MCF 10A (cell line): ENCODE data around the gene TEX55. TPM values are rescaled to one million over a fixed set of nuclear protein-coding genes. Genes with fewer than 3 reads are reported as not detected.
"Not testable (repeated sequence)": the region's sequence is repeated elsewhere in the genome, so short reads cannot be mapped to it uniquely, and the experiment has no call there.

ENCODE experiments used
- BruUV-seq: library from RNA; stranded (reverse); fragments of 400-500 nt; replicated peaks from 2 replicates; lab custom pipeline; 2021; lab: Mats Ljungman, UMichigan
- CTCF ChIA-PET: fragments of 300-600 bp; sonication (Branson Sonifier 250); formaldehyde crosslinking; extraction: SDS; loops from one replicate; lab custom pipeline; 2021; ENCODE audit warnings: antibody characterized with exemption, inconsistent platforms; lab: Yijun Ruan, JAX
- POLR2A ChIA-PET: fragments of 300-600, 350-650 bp; sonication (Branson Sonifier 250); formaldehyde crosslinking; extraction: SDS; loops from one replicate; lab custom pipeline; 2020; ENCODE audit warnings: antibody characterized with exemption, inconsistent platforms; lab: Yijun Ruan, JAX
- DNase-seq: peaks from one replicate; pipeline ENCODE4 v3.0.0-alpha.2; 2018; ENCODE audit not compliant: unreplicated experiment
- H3K27ac Mint-ChIP-seq: one replicate; pipeline ENCODE4 v1.8.0; 2022; ENCODE audit warnings: mild to moderate bottlenecking, low read depth, mixed read lengths; ENCODE audit not compliant: unreplicated experiment
- H3K27me3 Mint-ChIP-seq: one replicate; pipeline ENCODE4 v1.8.0; 2022; ENCODE audit warnings: mixed read lengths; ENCODE audit not compliant: insufficient read depth, unreplicated experiment
- H3K36me3 Mint-ChIP-seq: one replicate; pipeline ENCODE4 v1.8.0; 2022; ENCODE audit warnings: mild to moderate bottlenecking, moderate library complexity, mixed read lengths; ENCODE audit not compliant: insufficient read depth, unreplicated experiment
- H3K4me1 Mint-ChIP-seq: one replicate; pipeline ENCODE4 v1.8.0; 2022; ENCODE audit warnings: mixed read lengths; ENCODE audit not compliant: insufficient read depth, unreplicated experiment
- H3K4me3 Mint-ChIP-seq: one replicate; pipeline ENCODE4 v1.8.0; 2022; ENCODE audit warnings: mild to moderate bottlenecking, moderate library complexity, mixed read lengths; ENCODE audit not compliant: unreplicated experiment
- H3K9me3 Mint-ChIP-seq: one replicate; pipeline ENCODE4 v1.8.0; 2022; ENCODE audit warnings: mixed read lengths; ENCODE audit not compliant: unreplicated experiment
- CTCF ChIP-seq: fragments of 200-600 bp; IDR thresholded peaks from one replicate; pipeline ENCODE4 v1.8.0; 2022; ENCODE audit warnings: antibody characterized with exemption, mild to moderate bottlenecking; ENCODE audit not compliant: unreplicated experiment
- intact Hi-C: fragments of 100-400 bp; cut with micrococcal nuclease; formaldehyde crosslinking; loops from 2 replicates; pipeline ENCODE4 v1.14.1; 2022
- total RNA-seq: library from RNA; stranded (reverse); gene quantifications from 2 replicates; pipeline ENCODE4 v1.2.3, GENCODE V29; 2022

TEX55 gene
- total RNA-seq, 1 experiment from 2014 or later, result not detected

GRCh38 chr3:119122350-119122749 is 23.6 kb upstream of the TEX55 start:
- ChIA-PET CTCF (interaction anchor here (0.7 to 4.0 kb wide), 5 partner anchors 22 to 240 kb away, joined by 3 to 17 read pairs (median 5); partner anchors contain the start of gene ARHGAP31), POLR2A (no interaction called here)
- H3K27me3 Mint-ChIP-seq, result no peaks in the 10 kb centered on the region
- BruUV-seq, result no TSS peak
- H3K4me3 Mint-ChIP-seq, result no peak overlapping the region
- TF ChIP-seq CTCF, result no peak
- intact Hi-C loops, result no loop called here
- H3K9me3 Mint-ChIP-seq, result peaks cover 2% of the 10 kb centered on the region
- H3K36me3 Mint-ChIP-seq, result no peaks in the 10 kb centered on the region
- no peak for DNase-seq
- no peak overlapping the region for H3K27ac Mint-ChIP-seq
- no peaks in the 10 kb centered on the region for H3K4me1 Mint-ChIP-seq

DNA sequence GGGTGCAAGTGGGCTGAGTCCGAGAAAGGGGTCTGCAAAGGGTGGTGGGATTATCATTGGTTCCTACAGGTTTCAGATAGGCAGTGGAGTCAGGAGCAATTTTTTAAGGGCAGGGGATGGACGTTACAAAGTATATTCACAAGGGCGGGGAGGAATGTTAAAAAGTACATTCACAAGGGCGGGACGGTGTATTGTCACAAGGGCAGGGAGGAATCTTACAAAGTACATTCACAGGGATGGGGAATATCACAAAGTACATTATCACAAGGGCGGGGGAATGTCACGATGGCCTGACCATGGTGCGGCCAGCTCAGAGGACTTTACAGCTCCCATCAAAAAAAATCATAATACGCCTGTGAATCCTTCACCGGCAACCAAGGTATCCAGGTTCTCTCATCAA is 20.6 kb upstream of the TEX55 start:
- no peak for TF ChIP-seq CTCF
- H3K4me3 Mint-ChIP-seq, result no peak overlapping the region
- no peaks in the 10 kb centered on the region for H3K9me3 Mint-ChIP-seq
- no peak for DNase-seq
- BruUV-seq, result no TSS peak
- POLR2A ChIA-PET, result no interaction called here
- no peaks in the 10 kb centered on the region for H3K36me3 Mint-ChIP-seq
- H3K27ac Mint-ChIP-seq, result no peak overlapping the region
- intact Hi-C loops, result no loop called here
- no peaks in the 10 kb centered on the region for H3K4me1 Mint-ChIP-seq
- H3K27me3 Mint-ChIP-seq, result no peaks in the 10 kb centered on the region
- CTCF ChIA-PET, result interaction anchor here (0.6 to 4.0 kb wide), 3 partner anchors 116 to 249 kb away, joined by 3 to 17 read pairs (median 3); partner anchors contain the start of gene B4GALT4

DNA sequence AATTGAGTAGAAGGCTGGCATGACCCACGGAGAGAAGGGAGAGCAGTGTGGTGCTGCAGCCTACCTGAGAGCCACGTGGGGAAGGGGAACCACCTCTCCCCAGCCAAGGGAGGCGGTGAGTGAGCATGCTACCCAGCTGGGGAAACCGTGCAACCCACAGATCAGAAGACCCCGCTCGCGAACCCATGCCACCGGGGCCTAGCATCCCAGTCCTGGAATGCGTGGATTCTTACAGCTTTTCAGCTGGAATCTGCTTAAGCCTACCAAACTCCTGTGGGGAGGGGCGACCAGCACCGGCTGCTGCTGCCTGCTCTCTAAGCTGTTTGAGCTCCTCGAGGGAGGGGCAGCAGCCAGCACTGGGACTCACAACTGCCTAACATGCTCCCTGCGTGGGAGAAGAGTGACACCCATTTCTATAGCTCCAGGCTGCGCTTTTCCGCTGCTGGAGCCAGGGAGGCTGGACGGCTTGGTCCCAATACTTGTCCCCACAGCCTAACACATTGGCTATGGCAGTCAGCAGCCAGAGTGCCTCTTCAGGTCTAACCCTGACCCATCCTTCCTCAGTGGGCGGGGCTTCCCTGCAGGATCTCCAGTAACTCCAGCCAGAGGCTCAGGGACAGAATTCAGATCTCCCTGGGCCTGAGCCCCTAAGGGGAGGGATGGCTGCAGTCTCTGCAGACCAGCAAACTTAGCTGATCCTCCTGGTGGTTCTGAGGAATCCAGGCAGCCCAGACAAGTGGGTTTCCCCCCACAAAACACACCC is 20.0 kb upstream of the TEX55 start:
- H3K4me3 Mint-ChIP-seq, result no peak overlapping the region
- H3K9me3 Mint-ChIP-seq, result no peaks in the 10 kb centered on the region
- intact Hi-C loops, result no loop called here
- no TSS peak for BruUV-seq
- no peak for DNase-seq
- no peak for TF ChIP-seq CTCF
- POLR2A ChIA-PET, result no interaction called here
- no peaks in the 10 kb centered on the region for H3K36me3 Mint-ChIP-seq
- no peaks in the 10 kb centered on the region for H3K4me1 Mint-ChIP-seq
- CTCF ChIA-PET, result interaction anchor here (0.5 to 4.0 kb wide), 4 partner anchors 115 to 522 kb away, joined by 3 to 17 read pairs (median 4); no protein-coding TSS in a partner anchor
- H3K27me3 Mint-ChIP-seq, result no peaks in the 10 kb centered on the region
- H3K27ac Mint-ChIP-seq, result no peak overlapping the region

DNA sequence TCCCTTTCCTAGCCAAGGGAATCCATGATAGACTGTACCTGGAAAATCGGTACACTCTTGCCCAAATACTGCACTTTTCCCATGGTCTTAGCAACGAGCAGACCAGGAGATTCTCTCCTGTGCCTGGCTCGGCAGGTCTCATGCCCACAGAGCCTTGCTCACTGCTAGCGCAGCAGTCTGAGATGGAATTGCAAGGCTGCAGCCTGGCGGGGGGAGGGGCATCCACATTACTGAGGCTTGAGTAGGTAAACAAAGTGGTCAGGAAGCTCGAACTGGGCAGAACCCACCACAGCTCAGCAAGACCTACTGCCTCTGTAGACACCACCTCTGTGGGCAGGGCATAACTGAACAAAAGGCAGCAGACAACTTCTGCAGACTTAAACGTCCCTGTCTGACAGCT is 15.7 kb upstream of the TEX55 start:
- not testable (repeated sequence) for DNase-seq

GRCh38 chr3:119132291-119132690 is 13.7 kb upstream of the TEX55 start:
- H3K4me1 Mint-ChIP-seq, DNase-seq, POLR2A ChIA-PET, BruUV-seq, H3K9me3 Mint-ChIP-seq, H3K27me3 Mint-ChIP-seq, H3K27ac Mint-ChIP-seq, H3K36me3 Mint-ChIP-seq, H3K4me3 Mint-ChIP-seq, intact Hi-C loops: not testable (repeated sequence)
- CTCF ChIA-PET, result interaction anchor here (0.6 kb wide), 1 partner anchor 569 kb away, joined by 3 read pairs; no protein-coding TSS in a partner anchor

More for the DNA sequence above, 15.7 kb upstream of the TEX55 start:
- H3K4me1 Mint-ChIP-seq, BruUV-seq, H3K9me3 Mint-ChIP-seq, H3K4me3 Mint-ChIP-seq, H3K27me3 Mint-ChIP-seq, H3K27ac Mint-ChIP-seq, intact Hi-C loops, H3K36me3 Mint-ChIP-seq: not testable (repeated sequence)
- CTCF ChIA-PET, result interaction anchor here (0.6 to 1.3 kb wide), 3 partner anchors 14 to 516 kb away, joined by 3 to 4 read pairs (median 3); no protein-coding TSS in a partner anchor
- POLR2A ChIA-PET, result interaction anchor here (1.3 kb wide), 1 partner anchor 111 kb away, joined by 3 read pairs; the partner anchor contains the start of gene B4GALT4

GRCh38 chr3:119139360-119139759 is 6.6 kb upstream of the TEX55 start:
- intact Hi-C loops, DNase-seq, H3K36me3 Mint-ChIP-seq, H3K4me1 Mint-ChIP-seq, BruUV-seq, H3K4me3 Mint-ChIP-seq, H3K27me3 Mint-ChIP-seq, H3K27ac Mint-ChIP-seq: not testable (repeated sequence)
- ChIA-PET CTCF (interaction anchor here (0.6 to 0.9 kb wide), 4 partner anchors 39 to 61 kb away, joined by 3 to 5 read pairs (median 4); no protein-coding TSS in a partner anchor), POLR2A (interaction anchor here (0.8 kb wide), 1 partner anchor 122 kb away, joined by 3 read pairs; no protein-coding TSS in a partner anchor)
- peaks cover 15% of the 10 kb centered on the region for H3K9me3 Mint-ChIP-seq
